HG03571 (cell line): ENCODE results near the gene RPL28.
"Not testable (repeated sequence)": the region's sequence is repeated elsewhere in the genome, so short reads cannot be mapped to it uniquely, and the experiment has no call there.

Experiments used
- ATAC-seq: cut with Tn5 transposase; IDR thresholded peaks from one replicate; pipeline ENCODE4 v1.9.1; 2021; ENCODE audit not compliant: unreplicated experiment

The RPL28 gene

GRCh38 chr19:55391191-55391670, 5.5 kb downstream of the RPL28 start:
- ATAC-seq, result no peak

DNA sequence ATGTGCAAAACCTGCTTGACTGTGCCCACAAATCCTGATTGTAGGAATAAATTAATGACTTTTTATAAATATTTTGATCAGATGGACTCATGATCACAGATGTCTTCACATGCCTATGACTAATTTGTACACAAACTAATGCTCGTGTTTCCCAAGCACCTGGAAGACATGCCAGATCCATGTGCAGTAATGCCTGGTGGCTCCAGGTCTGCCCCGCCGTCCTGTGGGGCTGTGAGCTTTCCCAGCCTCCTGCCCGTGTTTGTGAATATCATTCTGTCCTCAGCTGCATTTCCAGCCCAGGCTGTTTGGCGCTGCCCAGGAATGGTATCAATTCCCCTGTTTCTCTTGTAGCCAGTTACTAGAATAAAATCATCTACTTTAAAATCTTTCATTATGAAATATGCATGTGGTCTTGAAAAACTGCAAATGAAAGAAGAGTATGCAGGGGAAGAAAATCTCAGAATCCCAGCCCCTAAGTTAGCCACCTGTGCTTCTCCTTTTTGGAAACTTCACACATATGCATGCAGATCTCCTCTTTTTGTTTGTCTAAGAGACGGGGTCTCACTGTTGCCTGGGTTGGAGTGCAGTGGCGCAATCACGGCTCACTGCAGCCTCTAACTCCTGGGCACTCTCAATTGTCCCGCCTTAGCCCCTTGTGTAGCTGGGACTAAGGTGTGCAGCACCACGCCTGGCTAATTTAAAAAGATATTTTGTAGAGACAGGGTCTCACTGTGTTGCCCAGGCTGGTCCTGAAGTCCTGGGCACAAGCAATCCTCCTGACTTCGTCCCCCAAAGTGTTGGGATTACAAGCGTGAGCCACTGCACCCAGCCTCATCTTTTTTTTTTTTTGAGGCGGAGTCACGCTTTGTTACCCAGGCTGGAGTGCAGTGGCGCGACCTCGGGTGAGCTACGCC, 6.2 kb downstream of the RPL28 start:
- no peak for ATAC-seq

GRCh38 chr19:55392820-55393761, 7.4 kb downstream of the RPL28 start:
- ATAC-seq, result no peak

DNA sequence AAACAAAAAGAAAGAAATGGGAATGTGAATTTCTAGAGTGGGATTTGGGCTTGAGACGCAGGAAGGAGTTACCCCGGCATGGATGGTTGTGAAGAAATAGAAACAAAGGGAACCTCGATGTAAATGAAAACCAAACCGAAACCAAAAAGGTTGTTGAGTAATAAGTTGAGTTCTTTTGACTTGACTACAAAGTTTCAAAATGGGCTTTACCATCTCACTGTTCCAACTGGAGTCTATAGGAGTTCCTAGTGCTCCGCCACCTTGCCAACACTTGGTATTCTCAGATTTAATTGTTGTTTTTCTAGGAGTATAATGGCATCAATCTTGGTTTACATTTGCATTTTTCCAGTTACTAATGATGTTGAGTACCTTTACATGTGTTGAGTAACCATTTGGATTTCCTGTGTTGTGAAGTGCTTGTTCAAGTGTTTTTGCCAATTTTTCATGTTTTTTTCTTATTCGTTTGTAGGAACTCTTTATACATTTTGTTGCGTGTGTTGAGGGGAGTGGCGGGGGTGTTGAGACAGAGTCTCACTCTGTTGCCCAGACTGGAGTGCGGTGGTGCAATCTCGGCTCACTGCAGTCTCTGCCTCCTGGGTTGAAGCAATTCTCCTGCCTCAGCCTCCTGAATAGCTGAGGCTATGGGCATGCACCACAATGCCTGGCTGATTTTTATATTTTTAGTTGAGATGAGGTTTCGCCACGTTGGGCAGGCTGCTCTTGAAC, 12.6 kb downstream of the RPL28 start:
- ATAC-seq, result no peak

DNA sequence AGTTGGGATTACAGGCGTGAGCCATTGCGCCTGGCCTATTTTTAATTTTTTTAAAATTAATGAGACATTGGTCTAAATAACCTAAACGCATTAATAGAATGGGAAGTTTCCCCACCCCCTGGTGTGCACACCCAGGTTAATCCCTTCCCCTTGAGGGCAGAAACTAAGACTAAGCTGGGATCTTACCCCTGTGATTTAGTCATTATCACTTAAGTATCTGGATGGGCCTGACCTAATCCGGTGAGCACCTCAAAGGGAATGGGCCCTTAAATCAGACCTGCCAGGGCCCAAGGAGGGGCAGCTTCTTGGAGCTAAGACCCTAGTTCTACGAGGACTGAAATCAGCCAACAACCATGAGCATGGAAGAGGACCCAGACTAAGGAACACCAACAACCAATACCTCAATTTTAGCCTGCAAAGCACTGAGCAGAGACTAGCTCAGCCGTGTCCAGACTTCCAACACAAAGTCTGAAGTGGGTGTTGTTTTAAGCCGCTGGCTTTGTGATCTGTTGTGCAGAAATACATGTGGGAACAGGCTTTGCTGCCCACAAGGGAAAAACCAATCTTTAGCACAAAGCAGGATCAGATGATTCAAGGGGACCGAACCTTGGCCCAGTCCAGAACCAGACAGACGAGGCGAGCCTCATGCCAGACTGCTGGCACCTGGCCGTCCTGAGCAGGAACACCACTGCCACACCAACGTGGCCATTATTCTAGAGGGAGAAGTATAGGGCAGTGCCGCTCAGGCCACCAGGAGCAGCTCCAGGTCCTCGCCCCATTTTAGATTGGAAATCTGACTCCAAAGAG, 14.8 kb downstream of the RPL28 start:
- ATAC-seq, result no peak

GRCh38 chr19:55401390-55401789, 15.7 kb downstream of the RPL28 start:
- not testable (repeated sequence) for ATAC-seq

DNA sequence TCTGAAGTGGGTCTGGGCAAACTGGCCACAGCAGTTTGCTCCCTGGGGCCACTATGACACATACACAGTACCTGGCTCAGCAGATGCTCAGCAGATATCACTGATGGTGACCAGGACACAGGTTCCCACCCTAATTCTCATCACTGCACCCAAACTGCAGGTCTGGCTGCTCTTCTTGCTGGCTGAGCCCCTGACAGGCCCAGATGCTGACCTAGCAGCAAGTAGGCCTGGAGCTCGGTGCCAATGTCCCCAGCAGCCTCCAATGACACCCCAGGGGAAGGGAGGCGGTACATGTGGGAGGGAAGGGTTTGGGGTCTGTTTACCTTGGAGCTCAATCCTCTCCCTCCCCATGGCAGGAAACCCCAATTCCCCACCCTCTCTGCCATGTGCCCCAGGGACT, 16.8 kb downstream of the RPL28 start:
- ATAC-seq, result no peak

DNA sequence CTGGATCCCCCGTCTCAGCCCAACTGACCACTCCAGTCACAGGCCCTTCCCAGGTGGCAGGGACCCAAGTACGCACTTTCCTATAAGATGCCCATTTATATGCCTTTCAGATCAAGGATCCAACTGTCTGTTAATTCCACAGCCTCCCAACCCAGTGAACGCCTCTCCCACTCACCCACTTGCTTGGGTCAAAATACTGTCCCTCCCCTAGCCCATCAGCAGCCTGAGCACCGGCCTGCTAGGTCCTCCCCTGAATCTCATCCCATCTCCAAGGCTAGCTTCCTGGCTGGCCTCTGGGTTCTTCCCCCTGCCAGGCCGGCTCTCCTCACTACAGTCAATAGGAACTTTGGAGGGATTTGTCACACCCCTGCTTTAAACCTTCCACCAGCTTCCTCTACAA, 19.9 kb downstream of the RPL28 start:
- ATAC-seq, result no peak

GRCh38 chr19:55406091-55406825, 20.5 kb downstream of the RPL28 start:
- ATAC-seq, result no peak

- ATAC-seq, result peak; percentile 6
These were observed 21.3 kb downstream of the RPL28 start for GRCh38 chr19:55406826-55407549.

DNA sequence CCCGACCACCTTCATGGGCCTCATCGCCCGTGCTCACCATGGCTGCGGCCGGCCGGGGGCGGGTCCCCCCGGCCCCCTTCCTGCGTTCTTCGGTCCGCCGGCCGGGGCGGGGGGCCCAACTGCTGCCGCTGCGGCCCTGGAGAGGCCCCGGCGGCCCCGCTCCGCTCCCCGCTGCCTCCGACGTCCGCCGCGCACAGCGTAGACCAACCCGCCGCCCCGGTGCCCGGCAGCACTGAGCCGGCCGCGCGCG, 21.7 kb downstream of the RPL28 start, which contains the start of gene UBE2S:
Gene UBE2S (minus strand): TSS at position 239 of the 250 bp plus-strand sequence. CDS start 199 bp downstream, at position 40.
- ATAC-seq, result peak; percentile 9

DNA sequence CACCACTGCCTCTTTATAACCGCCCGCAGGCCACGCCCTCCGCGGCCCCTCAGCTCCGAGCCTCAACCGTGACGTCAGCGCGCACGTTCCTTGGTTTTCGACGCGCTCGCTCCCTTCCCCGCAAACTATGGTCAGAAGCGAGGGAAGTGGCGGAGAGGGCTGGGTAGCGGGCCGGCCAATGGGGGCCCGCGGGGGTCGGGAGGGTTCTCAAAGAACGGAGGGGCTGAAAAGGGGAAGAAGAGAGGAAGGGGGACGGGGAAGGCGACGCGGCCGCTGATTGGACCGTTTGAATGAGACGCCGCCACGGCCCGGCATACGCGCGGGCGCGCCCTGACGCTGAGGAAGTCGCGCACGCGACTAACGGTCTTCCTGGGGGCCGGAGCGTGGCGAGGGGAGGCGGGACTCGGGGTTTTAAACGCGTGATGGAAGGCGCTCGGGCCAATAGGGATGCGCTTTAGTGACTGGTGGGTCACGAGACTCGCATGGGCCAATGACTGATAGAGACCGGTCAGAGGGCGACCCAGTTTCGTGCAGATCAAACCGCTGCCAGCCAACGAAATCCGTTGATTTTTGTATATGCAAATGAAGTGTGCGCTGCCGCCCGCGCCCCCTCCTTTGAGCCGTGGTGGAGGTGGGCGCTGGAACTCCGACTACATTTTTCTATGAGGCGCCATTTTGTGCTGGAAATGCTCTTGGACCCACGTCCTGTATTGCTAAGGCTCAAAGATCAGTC, 22.2 kb downstream of the RPL28 start:
- peak; percentile 83 for ATAC-seq

DNA sequence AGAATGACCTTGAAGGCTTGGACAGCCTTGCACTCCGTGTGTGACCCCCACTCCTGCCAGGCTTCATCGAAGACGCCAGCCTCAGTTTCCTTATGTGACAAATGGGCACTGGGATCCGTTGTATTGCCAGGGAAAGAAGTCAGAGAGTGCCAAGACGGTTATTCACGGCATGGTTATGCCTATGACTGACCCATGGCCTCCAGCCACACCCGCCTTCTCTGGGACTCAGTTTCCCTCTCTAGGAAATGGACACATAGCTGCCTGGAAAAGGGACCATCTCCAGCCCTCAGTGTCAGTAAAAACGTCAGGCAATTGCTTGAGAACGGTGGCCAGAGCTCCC, 22.8 kb downstream of the RPL28 start:
- no peak for ATAC-seq

- ATAC-seq, result not testable (repeated sequence)
These were observed 23.4 kb downstream of the RPL28 start for GRCh38 chr19:55409179-55409578.

DNA sequence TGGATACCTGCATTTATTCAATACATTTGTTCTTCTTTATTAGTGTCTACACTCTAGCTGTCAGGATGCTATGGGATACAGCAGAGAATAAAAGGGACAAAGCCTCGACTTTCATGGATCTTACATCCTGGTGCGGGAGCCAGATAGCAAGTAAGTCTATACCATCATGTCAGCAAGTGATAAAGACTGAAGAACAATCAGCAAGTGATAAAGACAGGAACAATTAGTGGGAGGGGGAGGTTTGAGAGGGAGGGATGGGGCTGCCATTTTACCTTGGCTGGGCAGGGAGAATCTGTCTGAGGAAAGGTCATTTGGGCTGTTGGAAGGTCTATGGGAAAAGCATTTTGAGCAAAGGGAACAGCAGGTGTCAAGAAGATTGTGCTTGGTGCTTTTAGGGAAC, 24.4 kb downstream of the RPL28 start:
- no peak for ATAC-seq

DNA sequence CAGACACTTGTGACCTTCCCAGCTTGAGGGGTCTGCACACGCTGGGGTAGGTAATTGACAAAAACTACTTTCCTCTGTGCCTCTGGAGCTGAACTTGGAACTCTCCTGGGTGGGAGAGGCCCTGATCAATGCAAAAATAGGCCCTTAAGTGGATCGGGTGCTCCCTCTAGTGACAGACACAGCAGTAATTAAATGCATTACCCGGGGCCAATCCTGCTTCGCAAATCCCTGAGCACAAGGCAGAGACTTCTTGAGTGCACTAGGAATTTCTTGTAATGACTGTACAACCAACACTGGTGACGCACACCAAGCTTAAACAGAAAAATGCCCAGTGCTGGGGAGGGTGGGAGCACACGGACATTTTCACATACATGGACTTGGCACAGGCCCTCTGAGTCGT, 32.5 kb downstream of the RPL28 start:
- no peak for ATAC-seq

GRCh38 chr19:55419103-55419502, 33.4 kb downstream of the RPL28 start:
- no peak for ATAC-seq

DNA sequence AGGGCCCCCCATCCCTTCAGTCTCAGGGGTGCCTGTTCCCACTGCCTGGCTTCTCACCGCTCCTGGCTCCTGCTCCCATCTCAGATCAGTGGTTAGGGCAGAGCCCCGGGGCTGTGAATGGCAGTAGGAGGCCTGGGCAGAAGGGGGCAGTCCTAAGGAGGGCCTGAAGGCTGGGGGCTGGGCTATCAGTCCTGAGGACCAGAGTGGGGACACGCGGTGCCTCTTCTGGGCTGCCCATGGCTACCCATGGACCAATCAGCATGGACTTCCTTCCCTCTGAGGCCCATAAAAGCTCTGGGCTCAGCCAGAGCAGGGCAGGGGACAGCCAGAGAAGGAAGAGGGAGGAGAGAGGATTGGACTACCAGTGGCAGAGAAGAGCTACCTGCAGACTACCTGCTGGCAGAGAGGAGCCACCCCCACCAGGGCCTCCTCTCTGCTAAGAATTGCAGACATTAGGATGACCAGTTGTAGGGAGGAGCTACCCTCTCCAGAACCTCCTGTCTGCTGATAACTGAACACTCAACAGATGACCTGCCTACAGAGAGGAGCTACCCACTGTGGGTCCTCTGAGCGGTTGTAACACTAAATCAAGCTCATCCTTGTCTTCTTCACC, 34.0 kb downstream of the RPL28 start:
- no peak for ATAC-seq
